GM19468 (cell line): ENCODE measurements around the gene NXN.
"Not testable (repeated sequence)": the region's sequence is repeated elsewhere in the genome, so short reads cannot be mapped to it uniquely, and the experiment has no call there.

Source experiments
- ATAC-seq: cut with Tn5 transposase; IDR thresholded peaks from one replicate; pipeline ENCODE4 v1.9.1; 2021; ENCODE audit warnings: mild to moderate bottlenecking, moderate library complexity, moderate number of reproducible peaks; ENCODE audit not compliant: unreplicated experiment; ENCODE audit errors: extremely low read depth

The NXN gene

DNA sequence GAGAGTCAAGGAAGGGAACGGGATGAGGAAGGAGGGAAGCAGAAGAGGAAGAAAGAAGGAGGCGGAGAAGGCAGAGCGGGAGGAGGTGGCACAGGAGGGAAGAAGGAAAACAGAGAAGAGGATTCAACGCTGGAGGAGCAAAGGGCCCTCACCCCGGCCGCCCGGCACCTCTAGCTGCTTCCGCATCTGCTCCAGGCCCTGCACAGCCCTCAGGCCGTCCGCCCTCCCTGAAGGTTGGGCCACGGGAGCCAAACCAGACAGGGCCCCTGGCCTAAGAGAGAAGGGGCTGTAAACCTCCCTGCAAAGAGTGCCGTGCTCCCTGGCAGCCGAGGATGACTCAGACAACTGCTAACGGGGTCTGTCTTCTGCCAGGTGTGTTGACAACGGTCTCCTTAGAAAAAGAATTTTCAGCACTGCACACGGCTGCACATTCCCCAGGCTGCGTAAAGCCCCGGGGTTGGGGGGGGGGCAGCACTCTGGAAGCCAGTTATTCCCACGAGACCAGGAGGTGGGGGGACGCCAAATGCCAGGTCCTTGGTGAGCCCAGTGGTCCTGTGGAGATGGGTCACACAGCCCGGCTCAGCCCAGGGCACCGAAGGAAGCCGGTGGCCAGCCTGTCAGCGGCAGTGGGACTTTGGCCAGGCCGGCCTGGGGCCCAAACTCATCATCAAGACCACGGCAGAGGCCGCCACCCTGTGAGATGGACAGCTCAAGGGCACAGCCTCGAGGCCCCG lies 168.4 kb downstream of the NXN start:
- no peak for ATAC-seq

DNA sequence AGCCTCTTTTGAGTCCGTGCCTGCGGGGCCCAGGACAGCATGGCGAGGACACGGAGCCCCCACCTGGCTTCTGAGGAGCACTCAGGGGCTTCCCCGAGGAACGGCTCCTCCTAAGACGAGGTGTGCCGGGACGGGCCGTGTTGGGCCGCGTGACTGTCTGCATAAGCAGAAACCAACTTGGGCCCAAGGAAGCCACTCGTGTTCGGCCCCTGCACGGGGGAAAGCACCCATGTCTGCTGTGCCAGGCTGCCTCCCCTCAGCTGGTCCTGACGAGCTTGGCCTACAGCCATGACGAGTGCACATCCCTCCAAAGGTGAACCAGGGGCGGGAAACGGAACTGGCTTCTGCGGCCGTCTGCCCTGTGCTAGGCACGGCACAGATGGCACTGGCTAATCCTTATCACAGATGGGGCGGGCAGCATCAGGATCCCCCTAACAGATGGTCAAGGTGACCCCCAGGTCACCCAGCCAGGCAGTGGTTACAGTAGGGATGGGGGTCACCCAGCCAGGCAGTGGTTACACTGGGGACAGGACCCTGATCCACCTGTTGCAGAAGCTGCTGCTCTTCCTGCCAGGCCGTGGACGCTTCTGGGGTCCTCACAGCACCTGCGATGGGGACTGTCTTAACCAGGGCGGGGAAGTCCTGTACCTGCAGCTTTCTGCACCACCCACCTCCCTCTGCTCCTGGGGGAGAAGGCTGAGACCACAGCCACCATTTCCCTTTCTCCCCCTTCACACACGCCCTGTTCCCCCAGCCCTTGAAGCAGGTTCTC lies 171.9 kb downstream of the NXN start:
- ATAC-seq = no peak

DNA sequence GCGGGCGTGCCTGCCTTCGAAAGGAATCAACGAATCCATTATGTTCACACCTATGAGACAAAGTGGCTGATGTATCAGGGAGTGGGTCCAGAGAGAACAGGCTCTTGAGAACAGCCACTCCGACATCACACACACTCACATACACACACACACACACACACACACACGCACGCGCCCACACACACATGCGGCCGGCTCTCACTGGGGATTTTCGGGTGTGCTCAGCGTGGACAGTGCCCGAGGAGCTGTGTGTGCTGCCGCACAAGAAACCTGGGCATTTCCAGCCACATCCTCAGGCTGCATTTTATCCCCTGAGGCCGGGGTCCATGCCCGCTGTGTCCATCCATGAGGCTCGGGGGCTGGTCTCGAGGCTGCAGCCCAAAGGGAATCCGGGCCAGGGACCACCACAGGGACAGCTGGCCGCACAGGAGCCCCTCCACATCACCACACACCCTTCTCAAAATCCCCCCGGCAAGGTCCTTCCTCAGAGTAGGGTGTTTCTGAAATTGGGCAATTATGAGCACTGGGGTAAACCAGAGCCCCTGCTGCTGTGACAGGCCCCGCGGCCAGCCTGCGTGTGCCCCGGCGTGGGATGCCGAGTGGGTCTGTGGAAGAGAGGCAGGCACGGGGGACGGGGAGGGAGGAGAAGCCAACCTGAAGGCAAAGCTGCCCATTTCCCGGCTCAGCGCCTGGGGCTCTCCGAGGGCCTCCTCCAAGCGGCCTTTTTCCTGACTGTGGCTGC lies 172.6 kb downstream of the NXN start:
- no peak for ATAC-seq

DNA sequence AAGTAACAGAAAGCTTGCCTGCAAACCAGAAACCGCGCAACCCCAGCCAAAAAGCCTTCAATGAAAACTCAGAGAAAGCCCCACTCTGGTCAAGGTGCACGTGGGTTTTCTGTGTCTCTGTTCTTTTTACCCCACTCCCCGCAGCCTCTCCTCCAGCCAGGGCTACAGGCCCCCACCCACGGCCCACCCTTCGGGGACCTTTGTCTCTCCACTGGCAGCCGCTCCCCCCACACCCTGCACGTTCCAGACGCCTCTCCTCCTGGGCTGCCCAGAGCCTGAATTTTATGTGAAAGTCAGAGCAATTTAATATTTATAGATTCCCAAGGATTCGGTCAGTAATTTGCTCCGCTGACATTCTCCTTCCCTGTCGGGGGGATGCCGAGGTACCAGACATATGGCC lies 173.2 kb downstream of the NXN start:
- ATAC-seq = no peak

DNA sequence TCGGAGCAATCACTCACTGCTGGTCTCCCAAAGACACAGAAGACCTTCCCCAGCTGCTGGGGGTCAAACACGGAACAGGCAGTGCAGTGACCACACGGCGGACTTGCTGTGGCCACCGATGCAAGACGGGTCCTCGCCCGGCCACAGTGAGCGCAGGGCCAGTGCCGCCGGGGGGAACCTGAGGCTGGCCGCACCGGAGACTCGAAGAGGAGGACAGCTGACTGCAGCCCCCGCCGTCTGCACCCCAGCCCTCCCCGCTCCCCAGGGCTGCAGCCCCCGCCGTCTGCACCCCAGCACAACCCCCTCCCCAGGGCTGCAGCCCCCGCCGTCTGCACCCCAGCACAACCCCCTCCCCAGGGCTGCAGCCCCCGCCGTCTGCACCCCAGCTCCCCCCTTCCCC lies 173.7 kb downstream of the NXN start:
- not testable (repeated sequence) for ATAC-seq

DNA sequence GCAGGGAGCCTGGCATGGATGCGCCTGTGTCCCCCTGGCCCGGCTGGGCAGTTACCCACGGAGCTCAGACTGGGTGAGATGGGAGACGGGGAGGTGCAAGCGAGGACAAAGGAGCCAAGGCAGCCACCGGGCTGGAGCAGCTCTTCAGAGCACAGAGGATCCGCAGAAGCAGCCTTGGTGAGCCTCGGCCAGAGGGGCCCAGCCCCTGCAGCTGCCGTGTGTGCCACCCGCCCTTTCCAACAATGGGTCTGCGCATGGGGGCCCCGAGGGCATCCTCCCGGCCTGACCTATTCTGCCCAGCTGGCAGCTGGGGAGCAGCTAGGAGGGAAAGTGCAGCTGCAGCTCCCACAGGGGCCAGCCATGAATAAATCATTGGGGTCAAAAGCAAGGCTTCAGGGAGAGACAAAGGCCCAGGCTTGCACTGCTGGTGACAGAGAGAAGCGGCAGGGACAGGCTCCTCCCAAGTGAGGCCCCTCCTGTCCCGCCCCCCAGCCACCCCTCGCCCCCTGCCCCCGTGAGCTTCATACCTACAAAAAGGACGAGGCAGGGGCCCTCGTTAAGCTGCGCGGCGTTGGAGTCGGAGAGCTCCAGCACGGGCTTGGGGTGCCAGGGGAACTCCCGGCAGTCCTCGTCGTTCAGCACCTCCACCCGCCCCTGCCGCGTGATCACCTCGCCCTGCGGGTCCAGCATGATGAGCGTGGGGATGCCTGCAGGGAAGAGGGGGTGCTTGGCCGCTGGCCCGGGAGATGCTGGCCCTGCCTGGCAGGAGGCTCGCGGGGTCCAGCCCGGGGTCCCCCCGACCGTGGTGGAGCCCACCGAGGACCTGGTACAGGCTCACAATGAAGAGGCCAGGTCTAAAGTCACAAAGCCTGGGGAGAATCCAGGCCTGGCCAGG lies 174.8 kb downstream of the NXN start:
- ATAC-seq = no peak

DNA sequence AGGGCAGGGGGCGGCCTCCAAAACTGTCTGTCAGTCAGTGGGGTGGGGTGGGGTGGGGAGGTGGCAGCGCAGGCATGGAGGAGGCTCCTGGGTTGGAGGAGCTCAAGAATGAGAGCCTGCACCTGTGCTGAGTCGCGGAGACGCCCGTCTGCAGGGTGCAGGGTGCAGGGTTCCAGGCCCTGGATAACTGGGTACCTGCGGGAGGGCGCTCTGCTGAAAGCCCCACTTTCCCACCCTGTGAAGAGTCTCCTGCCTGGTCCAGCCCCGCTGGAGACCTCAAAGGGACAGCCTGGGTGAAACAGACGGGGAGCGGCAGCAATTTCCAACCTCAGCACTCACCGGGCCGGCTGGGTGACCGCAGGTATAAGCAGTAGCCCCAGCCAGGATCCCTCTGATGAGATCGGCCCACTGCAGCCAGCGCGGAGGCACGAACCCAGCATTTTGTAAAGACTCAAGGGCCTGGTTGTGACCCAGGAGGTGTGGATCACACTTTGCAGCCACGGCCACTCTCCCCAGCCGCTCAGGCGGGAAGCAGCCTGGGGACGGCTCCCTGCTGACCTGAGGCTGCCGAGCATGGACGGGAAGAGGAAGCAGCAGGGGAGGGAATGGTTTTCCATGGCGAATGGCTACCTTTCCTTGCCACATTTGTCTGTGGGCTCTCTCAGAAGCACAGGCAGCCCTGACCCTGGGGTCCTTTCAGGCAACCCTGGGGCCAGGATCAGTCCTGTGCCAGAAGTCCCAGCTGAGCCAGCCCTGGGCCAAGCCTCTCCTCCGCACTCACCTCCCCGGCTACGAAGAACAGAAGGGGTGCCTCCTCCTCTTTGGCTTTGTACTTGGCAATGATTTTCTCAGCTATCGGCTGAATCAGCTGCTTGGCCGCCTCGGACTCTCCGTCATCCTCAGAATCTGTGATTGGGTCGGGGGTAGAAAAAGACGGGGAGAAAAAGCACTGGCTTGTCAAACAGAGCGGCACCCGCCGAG lies 176.4 kb downstream of the NXN start:
- no peak for ATAC-seq

DNA sequence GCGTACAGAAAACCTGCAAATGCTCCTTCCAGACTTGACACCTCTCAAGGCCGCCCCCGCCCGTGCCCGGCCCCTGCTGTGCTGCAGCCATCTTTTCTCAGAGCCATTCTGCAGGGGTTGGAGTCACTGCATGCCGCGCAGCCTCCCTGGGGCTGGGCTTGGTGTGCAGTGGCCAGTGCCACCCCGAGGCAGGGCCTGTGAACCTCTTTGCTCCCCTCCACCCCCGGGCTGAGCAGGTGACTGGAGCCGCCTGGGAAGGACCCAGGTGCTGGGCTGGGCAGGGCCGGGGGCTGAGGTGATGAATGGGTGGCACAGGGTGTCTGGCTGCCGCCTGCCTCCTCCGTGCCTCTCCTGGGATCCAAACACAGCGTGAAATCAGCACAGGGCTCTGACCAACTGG lies 177.1 kb downstream of the NXN start:
- no peak for ATAC-seq

DNA sequence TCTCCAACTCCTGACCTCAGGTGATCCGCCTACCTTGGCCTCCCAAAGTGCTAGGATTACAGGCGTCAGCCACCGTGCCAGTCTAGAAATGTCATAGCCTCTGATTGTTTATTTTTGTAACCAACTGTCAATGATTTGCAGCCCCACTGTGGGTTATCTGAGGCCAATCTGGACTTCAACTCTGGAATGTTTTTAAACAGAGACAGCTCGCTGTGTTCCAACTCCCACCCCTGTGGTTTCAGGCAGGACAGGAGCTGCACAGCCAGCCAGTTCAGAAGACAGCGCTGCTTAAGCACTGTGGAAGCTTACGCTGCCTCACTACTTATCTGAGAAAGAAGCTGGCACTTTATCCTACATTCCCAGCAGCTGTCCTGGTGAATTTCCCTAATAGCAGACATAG lies 177.9 kb downstream of the NXN start:
- no peak for ATAC-seq

DNA sequence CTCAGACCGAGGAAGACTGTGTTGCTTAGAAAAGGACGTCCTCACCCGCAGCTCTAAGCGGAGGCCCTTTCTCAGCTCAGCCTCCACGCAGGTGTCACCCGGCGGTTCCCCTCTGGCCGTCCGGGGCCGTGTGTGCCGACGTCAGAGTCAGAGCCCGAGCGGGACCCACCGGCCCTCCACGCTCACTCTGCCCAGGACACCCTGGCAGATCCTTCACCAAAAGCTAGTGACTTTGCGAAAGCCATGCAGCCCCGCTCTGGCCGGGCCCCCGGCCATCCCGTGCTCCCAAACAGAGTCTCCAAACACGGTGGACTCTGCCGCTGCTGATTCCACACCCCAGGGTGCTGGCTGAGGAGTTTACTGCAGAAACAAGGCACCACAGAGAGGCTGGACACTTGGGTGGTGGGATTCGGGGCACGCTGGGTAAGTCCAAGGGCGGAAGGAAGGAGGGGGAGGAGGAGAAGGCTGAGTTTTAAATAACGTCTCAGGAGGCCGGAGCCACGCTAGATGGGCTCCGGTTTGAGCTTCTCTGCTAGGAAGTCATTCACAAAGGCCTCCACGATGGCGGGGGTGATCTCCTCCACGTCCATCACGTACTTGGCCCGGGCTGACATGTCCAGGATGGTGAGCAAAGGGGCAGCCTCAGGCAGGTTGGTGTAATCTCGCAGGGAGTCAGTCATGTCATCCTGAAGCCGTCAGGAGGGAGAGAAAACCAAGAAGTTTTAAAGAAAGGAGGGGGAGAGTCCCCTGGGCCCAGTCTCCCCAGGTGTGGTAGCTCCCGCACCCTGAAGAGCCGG lies 178.9 kb downstream of the NXN start:
- no peak for ATAC-seq

DNA sequence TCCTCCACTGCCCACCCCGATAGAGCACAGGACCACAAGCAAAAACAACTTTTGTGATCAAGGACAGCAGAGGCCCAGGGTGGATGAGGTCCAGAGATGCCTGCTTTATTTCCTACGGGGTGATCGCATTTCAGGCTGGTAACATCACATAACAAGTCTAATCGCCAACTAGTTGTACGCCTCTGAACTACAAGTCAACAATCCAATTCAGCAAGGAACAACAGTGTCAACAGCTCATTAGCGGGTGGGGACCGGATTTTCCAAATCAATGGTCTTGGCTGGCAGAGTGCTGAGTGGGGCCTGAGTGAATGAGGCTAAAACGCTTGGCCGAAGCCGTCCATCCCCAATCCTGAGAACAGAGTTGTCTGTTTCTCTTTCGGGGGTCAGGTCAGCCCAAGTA lies 180.3 kb downstream of the NXN start:
- ATAC-seq = no peak

DNA sequence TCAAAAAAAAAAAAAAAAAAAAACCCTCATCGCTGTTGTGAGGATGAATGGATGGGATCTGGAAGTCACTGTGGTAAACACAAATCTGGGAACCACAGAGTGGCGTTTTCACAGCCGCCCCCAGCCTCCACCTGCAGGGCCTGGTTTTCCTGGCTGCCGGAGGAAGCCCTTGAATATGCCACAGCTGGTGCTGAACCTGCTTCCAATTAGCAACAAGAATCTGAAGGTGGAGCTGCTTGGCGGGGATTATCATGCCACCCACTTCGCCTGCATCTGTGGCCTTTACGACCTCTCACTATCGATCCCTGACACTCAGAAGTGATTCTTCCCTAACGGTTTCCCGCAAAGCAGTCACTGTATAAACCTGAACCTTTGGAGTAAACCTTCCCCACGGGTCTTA lies 181.3 kb downstream of the NXN start:
- no peak for ATAC-seq

DNA sequence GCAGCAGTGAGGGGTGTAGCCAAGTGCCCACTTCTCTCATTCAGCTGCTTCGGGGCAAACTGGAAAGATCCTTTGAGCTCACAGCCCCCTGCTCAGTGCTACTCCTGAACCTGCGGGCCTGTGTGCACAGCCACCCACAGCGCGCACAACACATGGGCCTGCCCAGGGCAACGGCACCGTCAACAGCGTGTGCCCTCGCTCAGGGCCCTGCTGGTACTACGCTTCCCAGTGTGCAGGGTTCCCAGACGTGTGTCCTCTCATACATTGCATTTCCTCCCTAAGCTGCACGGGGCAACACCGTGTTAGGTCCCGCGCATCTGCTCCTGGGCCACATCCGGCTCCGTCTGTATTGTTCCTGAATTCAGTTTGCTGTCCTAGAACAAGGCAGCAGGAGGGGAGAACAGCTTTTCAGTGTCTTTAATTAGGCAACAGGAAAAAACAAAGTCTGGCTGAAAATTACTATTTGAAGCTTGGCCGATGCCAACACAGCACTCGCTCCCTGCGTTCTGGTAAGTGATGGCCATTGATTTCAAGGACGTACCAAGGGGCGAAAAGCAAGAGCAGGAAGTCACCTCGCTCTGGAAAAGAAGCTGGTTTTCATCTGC lies 182.2 kb downstream of the NXN start:
- ATAC-seq = no peak

DNA sequence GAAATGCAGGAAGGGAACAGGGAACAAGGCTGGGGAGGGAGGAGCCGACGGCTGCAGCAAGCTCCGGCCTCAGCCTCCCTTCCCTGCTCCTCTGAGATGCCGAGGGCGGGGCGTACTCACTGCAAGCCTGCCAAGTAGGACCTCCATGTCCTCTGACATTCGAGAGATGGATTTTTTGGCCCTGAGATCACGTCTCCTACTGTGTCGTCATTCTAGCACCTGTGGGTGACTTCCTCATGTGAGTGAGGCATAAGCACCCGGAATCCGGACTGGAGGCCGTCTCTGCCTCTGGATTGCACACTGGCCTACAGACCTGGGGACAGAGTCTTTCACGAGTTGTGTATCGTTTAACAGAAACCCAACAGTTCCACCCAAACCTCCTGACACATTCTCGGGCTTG lies 183.0 kb downstream of the NXN start:
- no peak for ATAC-seq

DNA sequence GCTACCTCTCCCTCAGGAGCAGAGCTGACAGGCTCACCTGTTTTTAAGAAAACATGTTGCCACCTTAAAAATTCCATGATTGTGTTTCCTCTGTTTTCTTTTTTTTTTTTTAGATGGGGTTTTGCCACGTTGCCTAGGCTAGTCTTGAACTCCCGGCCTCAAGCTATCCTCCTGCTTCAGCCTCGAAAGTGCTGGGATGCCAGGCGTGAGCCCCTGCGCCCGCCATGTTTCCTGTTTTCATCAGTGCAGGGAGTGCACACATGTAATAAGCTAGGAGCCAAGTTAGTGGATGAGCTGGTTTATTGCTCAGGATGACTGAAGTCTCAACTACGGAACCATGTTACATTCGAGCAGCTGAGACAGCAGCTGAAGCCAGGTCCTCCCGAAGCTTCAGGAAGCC lies 183.9 kb downstream of the NXN start:
- no peak for ATAC-seq

DNA sequence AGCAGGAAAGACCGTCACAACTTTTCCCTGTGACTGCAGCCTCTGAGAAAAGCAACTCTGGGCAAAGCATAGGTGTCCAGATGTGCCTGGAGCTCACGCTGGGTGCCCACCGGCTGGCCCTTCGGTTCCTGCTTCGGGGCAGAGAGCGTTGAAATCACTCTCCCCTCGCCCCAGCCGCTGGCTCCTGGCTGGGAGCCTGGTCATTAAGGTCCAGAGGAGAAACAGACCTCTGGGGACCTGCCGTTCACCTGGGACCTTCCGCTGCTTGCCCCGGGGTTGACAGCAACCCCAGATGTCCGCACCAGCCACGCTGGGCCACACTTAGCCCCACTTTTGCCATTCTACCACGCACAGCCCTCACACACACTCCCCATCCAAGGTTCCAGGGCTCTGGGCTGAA lies 184.3 kb downstream of the NXN start:
- no peak for ATAC-seq

DNA sequence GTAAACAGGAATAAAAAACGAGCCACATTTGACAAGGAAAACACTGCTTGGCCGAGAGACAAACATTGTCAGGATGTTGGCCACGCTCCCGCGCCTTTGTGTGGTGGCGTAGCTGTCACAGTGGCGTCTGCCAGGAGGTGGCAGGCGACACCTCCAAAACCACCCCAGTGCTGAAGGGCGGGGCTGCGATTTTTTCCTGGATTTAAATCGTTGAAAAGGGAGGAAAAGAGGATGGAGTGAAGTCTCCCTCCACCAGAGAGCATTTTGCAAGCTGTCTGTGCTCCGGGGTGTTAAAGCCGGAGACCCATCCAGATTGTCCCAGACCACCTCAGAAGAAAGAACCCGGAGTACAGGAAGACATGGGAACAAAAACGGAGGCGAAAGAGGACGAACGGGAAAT lies 184.7 kb downstream of the NXN start:
- ATAC-seq = no peak

DNA sequence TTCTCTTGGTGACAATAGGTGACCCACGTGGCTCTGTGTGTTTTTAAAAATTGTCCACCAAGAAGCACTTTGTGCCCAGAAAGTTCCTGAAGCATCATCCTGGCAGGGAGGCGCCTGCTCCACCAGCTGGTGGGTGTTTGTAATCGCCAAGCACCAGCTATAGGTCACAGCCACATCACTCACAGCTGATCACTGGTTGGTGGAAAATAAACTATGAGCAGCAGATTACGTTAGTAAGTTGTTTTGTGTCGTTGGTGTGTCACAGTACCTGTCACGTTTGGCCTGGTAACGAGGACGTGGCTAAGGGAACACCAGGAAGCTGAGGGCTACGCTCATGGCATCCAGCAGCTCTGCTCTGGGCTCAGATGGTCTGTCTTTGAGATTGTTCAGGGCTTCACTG lies 187.3 kb downstream of the NXN start:
- ATAC-seq = no peak
